Uterus (tissue), 4 donors: Measurements from ENCODE around the gene ATAD3B. TPM values are rescaled to one million over a fixed set of nuclear protein-coding genes. Genes with fewer than 3 reads are reported as not detected.

Experiments used
- DNase-seq, 2 donors: peaks; one replicate each; pipeline ENCODE4 v3.0.0-alpha.2; 2019 to 2020
- H3K27ac ChIP-seq, 2 donors: fragments of 200-600 bp; sonication (generic); 1 replicate in 1 of 2; 2 replicates in 1 of 2; pipeline ENCODE4 v1.5.1; 2016 to 2018
- H3K27me3 ChIP-seq, 2 donors: fragments of 200-600 bp; sonication (generic); one replicate each; pipeline ENCODE4 v1.5.1; 2018 to 2019; ENCODE audit warnings: control low read depth in 1 of 2
- H3K36me3 ChIP-seq, 2 donors: fragments of 200-600 bp; sonication (generic); one replicate each; pipeline ENCODE4 v1.5.1; 2019; ENCODE audit warnings: control low read depth in 1 of 2
- H3K4me1 ChIP-seq, 2 donors: fragments of 200-600 bp; sonication (generic); one replicate each; pipeline ENCODE4 v1.5.1; 2018 to 2019; ENCODE audit warnings: control low read depth in 1 of 2
- H3K4me3 ChIP-seq, 2 donors: fragments of 200-600 bp; sonication (generic); 1 replicate in 1 of 2; 2 replicates in 1 of 2; pipeline ENCODE4 v1.5.1; 2018 to 2019; ENCODE audit warnings: mild to moderate bottlenecking in 1 of 2
- H3K9me3 ChIP-seq, 2 donors: fragments of 200-600 bp; sonication (generic); one replicate each; pipeline ENCODE4 v1.5.1; 2019; ENCODE audit warnings: control low read depth in 1 of 2
- POLR2A ChIP-seq, 2 donors: fragments of 450-650 bp; IDR thresholded peaks; one replicate each; pipeline ENCODE4 v1.6.1; 2016; ENCODE audit warnings: antibody characterized with exemption in 2 of 2, mild to moderate bottlenecking in 1 of 2, moderate library complexity in 1 of 2
- intact Hi-C: fragments of 100-400 bp; cut with DNase I; formaldehyde crosslinking; loops from one replicate; pipeline ENCODE4 v1.15.1; 2023; ENCODE audit warnings: low total_unique reads
- total RNA-seq, 4 donors: library from RNA; depleted of rRNA in 3 of 4; stranded (reverse); fragments of >200 nt in 3 of 4; gene quantifications; one replicate each; pipeline versions ENCODE4 v1.1.0 to v1.2.4, GENCODE V29; 2014 to 2023
- TF ChIP-seq, protein P1 (sequence below), 4 experiments: fragments of 200-600 bp in 2 of 4; fragments of 450-650 bp in 2 of 4; sonication (generic) in 2 of 4; IDR thresholded peaks; one replicate each; pipeline ENCODE4 v1.5.1; 2016 to 2019; ENCODE audit warnings: antibody characterized with exemption in 4 of 4, mild to moderate bottlenecking in 2 of 4, moderate library complexity in 1 of 4
- donor health status: DM: yes; HTN: yes; CAD: no.

The ATAD3B gene
- total RNA-seq, 4 donors from 2014 or later, result 2.1 to 20.5 (median 17.8) TPM

DNA sequence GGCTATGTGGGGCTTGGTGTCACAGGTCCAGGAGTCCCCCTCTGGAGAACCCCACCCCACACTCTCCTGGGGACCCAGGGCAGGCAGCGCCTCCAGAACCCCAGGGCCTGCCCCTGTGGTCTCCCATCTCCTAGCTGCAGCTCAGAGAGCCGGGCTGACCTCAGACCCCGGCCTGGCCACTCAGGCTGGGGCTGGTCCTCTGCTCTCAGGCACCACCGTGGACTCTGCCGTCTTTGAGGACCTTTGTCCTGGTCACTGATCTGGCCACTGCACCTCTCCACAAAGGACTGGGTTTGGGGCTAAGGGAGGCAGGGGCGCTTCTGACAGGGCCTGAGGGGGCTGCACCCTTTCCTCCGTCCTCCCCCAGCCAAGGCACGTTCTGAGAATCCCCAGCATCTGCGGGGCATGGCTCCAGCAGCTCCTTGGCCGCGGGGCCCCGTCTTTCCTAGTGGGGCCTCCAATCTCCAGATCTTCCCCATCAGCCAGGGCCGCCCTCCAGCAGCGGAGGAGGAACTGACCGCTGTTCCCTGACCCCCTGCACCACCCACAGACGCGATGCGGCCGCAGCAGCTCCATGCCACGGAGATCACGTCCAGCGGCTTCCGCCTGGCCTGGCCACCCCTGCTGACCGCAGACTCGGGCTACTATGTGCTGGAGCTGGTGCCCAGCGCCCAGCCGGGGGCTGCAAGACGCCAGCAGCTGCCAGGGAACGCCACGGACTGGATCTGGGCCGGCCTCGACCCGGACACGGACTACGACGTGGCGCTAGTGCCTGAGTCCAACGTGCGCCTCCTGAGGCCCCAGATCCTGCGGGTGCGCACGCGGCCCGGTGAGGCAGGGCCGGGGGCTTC is 32.8 kb upstream of the ATAD3B start:
- H3K4me3 ChIP-seq, result no peak overlapping the region
- no peaks in the 10 kb centered on the region for H3K27me3 ChIP-seq
- peak in 1 of 2 donors; percentile 21 for DNase-seq
- H3K27ac ChIP-seq, result no peak overlapping the region
- H3K36me3 ChIP-seq, result no peaks in the 10 kb centered on the region
- no peaks in the 10 kb centered on the region for H3K9me3 ChIP-seq
- TF ChIP-seq POLR2A (IDR thresholded peaks at IDR 0.05), result no peak
- TF ChIP-seq, protein P1, sequence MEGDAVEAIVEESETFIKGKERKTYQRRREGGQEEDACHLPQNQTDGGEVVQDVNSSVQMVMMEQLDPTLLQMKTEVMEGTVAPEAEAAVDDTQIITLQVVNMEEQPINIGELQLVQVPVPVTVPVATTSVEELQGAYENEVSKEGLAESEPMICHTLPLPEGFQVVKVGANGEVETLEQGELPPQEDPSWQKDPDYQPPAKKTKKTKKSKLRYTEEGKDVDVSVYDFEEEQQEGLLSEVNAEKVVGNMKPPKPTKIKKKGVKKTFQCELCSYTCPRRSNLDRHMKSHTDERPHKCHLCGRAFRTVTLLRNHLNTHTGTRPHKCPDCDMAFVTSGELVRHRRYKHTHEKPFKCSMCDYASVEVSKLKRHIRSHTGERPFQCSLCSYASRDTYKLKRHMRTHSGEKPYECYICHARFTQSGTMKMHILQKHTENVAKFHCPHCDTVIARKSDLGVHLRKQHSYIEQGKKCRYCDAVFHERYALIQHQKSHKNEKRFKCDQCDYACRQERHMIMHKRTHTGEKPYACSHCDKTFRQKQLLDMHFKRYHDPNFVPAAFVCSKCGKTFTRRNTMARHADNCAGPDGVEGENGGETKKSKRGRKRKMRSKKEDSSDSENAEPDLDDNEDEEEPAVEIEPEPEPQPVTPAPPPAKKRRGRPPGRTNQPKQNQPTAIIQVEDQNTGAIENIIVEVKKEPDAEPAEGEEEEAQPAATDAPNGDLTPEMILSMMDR (IDR thresholded peaks at IDR 0.05), result no peak
- intact Hi-C loops, result no loop called here
- H3K4me1 ChIP-seq, result peaks cover 4 to 31% of the 10 kb centered on the region in 2 donors

DNA sequence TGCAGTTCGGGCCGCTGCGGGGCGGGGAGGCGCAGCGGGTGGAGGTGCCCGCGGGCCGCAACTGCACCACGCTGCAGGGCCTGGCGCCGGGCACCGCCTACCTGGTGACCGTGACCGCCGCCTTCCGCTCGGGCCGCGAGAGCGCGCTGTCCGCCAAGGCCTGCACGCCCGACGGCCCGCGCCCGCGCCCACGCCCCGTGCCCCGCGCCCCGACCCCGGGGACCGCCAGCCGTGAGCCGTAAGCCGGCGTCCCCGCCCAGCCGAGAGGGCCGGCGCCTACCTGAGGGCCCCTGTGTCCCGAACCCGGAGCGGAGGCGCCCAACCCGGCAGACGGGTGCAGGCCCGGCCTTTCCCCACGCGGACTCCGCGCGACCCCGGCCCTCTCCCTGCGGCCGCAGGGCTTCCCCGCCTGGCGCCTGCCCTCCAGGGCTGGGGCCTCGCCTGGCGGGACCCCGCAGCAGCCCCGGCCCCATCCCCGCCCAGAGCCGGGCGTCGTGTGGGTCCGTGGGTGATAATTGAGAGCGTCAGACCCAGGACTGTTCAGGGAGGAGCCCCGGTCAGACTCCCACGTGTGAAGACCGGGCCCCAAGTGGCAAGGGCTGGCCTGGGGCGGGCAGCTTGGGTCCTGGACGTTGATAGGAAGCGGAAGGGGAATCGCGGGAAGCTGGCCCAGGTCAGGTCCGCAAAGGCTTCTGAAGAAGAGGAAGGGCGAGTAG is 31.9 kb upstream of the ATAD3B start:
- TF ChIP-seq, protein P1 (IDR thresholded peaks at IDR 0.05), result no peak
- no peak for TF ChIP-seq POLR2A (IDR thresholded peaks at IDR 0.05)
- Histone ChIP-seq H3K9me3 (no peaks in the 10 kb centered on the region), H3K4me3 (no peak overlapping the region), H3K4me1 (peaks cover 4 to 21% of the 10 kb centered on the region in 2 donors), H3K36me3 (no peaks in the 10 kb centered on the region), H3K27me3 (no peaks in the 10 kb centered on the region), H3K27ac (no peak overlapping the region)
- intact Hi-C loops, result no loop called here
- no peak for DNase-seq

DNA sequence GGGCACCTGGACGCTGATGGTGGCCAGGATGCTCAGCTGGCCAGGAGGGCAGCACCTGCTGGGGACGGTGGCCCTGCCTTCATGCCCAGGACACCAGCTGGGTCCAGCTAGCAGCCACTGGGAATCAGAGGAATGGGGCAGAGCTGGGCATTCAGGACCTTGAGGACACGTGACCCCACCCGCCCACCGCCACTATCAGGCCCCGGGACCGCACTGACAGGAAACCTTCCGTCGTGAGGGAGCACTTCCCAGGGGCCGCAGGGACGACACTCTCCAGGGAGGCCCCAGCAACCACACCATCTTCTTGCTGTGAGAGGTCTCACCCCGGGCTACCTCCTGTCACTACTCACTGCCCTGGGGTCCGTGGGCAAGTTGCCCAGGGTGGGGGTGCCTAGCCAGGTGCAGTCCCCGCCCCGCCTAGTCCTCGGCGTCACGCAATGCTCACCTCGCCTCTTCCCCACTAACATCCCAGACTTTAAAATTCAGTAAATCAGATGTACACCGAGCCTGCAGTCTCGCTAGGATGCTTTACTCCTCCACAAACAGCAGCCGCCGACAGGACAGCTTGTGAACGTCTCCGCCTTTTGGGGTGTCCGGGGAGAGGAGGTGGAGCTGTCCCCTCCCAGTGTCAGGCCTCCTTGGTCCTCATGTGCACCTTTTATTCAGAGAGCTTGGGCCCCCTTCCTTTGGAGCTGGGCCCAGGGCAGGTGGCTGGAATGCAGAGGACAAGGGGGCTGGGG is 31.1 kb upstream of the ATAD3B start:
- Histone ChIP-seq H3K4me3 (no peak overlapping the region), H3K4me1 (peaks cover 4 to 14% of the 10 kb centered on the region in 2 donors), H3K27ac (no peak overlapping the region), H3K27me3 (no peaks in the 10 kb centered on the region), H3K36me3 (no peaks in the 10 kb centered on the region), H3K9me3 (no peaks in the 10 kb centered on the region)
- DNase-seq, result peak in 1 of 2 donors; percentile 23
- TF ChIP-seq, protein P1 (IDR thresholded peaks at IDR 0.05), result no peak
- no peak for TF ChIP-seq POLR2A (IDR thresholded peaks at IDR 0.05)
- intact Hi-C loops, result no loop called here

DNA sequence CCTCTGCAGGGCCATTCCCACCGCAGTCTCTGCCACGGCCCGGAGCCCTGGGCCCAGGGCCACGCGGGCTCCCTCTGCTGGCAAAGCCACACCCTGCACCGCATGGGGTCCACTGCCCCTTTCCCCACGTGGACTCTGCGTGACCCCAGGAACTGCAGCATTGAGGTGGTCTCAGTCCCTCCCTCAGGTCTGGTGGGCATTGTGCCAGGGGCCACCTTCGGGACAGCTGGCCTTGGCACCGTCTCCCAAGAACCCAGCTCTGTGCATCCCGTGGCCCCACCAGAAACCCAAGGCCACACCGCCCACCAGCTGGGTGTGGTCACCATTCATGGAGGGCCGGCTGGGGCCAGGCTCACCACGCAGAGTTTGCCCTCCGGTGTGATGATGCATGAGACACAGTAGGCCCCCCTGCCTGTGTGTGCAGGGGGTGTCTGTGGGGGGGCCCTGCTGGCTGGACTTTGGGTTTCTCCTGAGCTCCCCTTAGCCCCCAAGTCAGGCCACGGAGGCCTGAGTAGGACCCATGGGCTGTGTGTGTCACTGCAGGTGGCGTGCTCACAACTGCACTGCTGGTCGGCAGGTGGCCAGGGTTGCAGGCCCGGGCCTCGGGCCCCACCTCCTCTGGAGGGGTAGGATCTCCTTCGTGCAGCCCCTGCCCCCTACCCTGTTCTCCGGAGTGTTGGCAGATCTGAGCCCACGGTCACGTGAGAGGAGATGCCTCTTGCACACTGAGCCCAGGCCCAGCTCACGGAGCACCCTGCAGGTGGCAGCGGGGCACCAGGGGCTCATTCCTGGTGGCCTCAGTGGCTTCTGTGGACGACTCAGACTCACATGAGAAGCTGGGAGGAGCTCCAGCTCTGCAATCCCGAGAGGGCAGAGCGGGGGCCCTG is 30.3 kb upstream of the ATAD3B start:
- DNase-seq, result peak in 1 of 2 donors; percentile 55
- Histone ChIP-seq H3K4me1 (peaks cover 4 to 8% of the 10 kb centered on the region in 2 donors), H3K27me3 (no peaks in the 10 kb centered on the region), H3K36me3 (no peaks in the 10 kb centered on the region), H3K4me3 (no peak overlapping the region), H3K9me3 (no peaks in the 10 kb centered on the region), H3K27ac (no peak overlapping the region)
- intact Hi-C loops, result no loop called here
- TF ChIP-seq POLR2A (IDR thresholded peaks at IDR 0.05), result no peak
- TF ChIP-seq, protein P1 (IDR thresholded peaks at IDR 0.05), result peak; percentile 84 to 91 (median 86)
